ENCODE results near the gene KCNG3. TPM values are rescaled to one million over a fixed set of nuclear protein-coding genes. Genes with fewer than 3 reads are reported as not detected.
"Not testable (repeated sequence)": the region's sequence is repeated elsewhere in the genome, so short reads cannot be mapped to it uniquely, and the experiment has no call there.

Gene KCNG3
- total RNA-seq, 1 donor = not detected

DNA sequence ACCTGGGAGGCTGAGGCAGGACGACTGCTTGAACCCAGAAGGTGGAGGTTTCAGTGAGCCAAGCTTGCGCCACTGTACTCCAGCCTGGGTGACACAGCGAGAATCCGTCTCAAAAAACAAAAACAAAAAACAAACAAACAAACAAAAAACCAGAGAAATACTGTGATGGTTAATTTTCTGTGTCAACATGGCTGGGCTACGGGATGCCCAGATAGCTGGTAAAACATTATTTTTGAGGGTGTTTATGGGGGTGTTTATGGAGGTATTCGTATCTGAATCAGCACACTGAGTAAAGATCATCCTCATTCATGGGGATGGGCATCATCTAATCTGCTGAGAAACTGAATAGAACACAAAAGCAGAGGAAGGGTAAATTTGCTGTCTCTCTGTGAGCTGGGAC, 92.0 kb downstream of the KCNG3 start:
- H3K4me3 ChIP-seq (ENCODE audit: low read depth, low read length) = no peak overlapping the region
- TF ChIP-seq, protein P1, sequence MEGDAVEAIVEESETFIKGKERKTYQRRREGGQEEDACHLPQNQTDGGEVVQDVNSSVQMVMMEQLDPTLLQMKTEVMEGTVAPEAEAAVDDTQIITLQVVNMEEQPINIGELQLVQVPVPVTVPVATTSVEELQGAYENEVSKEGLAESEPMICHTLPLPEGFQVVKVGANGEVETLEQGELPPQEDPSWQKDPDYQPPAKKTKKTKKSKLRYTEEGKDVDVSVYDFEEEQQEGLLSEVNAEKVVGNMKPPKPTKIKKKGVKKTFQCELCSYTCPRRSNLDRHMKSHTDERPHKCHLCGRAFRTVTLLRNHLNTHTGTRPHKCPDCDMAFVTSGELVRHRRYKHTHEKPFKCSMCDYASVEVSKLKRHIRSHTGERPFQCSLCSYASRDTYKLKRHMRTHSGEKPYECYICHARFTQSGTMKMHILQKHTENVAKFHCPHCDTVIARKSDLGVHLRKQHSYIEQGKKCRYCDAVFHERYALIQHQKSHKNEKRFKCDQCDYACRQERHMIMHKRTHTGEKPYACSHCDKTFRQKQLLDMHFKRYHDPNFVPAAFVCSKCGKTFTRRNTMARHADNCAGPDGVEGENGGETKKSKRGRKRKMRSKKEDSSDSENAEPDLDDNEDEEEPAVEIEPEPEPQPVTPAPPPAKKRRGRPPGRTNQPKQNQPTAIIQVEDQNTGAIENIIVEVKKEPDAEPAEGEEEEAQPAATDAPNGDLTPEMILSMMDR (IDR thresholded peaks at IDR 0.05; ENCODE audit: insufficient read depth, low read depth, low read length) = no peak

DNA sequence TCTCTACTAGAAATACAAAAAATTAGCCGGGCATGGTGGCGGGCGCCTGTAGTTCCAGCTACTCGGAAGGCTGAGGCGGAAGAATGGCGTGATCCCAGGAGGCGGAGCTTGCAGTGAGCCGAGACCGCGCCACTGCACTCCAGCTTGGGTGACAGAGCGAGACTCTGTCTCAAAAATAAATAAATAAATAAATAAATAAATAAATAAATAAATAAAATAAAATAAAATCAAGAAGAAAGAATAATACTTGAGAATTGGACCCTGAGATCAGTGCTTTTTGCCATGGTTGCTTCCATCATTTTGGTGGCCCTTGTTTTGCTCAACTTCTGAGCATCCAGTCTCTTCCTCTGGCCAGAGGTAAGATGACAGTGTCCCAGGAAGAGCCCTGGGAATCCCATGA, 95.7 kb downstream of the KCNG3 start:
- DNase-seq (ENCODE audit: low read depth) = not testable (repeated sequence)

More for the DNA sequence above, 92.0 kb downstream of the KCNG3 start:
- DNase-seq (ENCODE audit: low read depth) = no peak

DNA sequence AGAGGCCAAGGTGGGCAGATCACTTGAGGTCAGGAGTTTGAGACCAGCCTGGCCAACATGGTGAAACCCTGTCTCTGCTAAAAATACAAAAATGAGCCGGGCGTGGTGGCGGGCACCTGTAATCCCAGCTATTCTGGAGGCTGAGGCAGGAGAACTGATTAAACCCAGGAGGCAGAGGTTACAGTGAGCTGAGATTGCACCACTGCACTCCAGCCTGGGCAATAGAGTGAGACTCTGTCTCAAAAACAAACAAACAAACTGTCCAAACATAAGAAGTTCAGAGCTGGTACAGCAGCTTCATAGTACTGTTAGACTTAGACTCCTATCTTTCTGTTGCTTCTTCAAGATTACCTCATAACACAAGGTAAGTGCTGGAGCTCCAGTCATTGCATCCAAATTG, 100.5 kb downstream of the KCNG3 start:
- H3K4me3 ChIP-seq (ENCODE audit: low read depth, low read length); DNase-seq (ENCODE audit: low read depth): not testable (repeated sequence)

More for the DNA sequence above, 95.7 kb downstream of the KCNG3 start:
- H3K4me3 ChIP-seq (ENCODE audit: low read depth, low read length) = not testable (repeated sequence)

DNA sequence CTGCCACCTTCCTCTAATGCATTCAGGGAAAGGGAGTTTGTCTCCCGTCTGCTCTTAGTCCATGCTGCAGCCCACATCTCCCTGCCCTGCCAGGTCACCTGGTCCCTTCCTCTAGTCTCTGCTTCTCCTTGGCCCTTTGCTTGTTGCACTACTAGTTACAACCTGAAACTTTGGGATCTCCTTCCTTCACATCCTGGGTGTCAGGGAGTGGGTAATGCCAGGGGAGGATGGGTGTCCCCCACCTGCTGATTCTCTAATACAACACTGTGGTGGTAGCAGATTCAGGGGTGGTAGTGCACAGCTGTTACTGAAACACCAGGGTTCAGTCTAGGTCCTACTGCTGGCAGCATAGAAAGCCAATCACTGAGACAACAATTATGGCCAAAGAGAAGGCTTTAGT, 101.6 kb downstream of the KCNG3 start:
- TF ChIP-seq, protein P1 (IDR thresholded peaks at IDR 0.05; ENCODE audit: insufficient read depth, low read depth, low read length) = no peak
- H3K4me3 ChIP-seq (ENCODE audit: low read depth, low read length) = no peak overlapping the region
- DNase-seq (ENCODE audit: low read depth) = no peak

Small RNAs within 50 kb of the gene (small RNA-seq; reads per million reads assigned to genes)
- gene RF00017 = not detected
- not detected for gene RF00612

Other genes starting within 250 kb of the KCNG3 start
- 174 and 189 TPM in 2 replicates for gene COX7A2L, start 132.8 kb downstream of the KCNG3 start, total RNA-seq
- gene MTA3, start 74.7 kb upstream of the KCNG3 start, total RNA-seq = 25.8 and 32.0 TPM in 2 replicates